Femur (tissue), 1 donor: ENCODE results near the gene FGD2.

ENCODE experiments used
- DNase-seq: peaks from one replicate; pipeline ENCODE4 v3.0.0-alpha.2; 2017

The FGD2 gene

GRCh38 chr6:36970892-36971842 lies 34.3 kb upstream of the FGD2 start:
- DNase-seq = no peak

DNA sequence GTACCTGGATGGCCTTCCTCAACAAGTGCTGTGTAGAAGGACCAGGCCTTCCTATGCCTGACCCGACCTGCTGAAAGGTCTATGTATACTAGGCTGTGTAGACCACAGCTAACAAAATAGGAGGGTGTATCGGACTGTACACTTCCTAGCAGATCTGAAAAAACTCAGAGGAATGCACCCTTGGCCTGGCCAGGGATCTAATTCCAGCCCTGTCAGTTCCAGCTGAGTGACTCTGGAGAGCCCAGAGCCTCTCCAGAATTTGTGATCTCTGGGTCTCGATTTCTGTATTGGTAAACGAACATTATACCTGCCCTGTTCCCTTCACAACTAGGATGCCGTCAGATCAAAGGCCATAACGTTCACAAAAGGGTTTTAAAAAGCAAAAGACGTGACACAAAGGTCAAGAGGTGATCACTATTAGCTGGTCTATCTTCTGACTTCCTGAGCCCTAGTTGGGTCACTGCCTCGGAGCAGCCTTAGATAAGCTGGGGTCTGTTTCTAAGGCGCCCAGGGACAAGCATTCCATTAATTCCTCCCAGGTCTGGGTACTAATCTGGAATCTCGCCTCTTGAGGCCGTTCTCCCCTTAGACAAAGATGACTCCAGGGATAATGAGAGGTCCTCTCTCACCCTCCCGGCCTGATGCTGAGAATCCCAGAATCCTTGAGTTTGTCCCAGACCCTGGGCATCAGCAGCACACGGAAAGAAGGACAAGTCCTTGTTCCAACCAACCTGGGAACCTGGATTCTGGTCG lies 33.4 kb upstream of the FGD2 start:
- DNase-seq = no peak

GRCh38 chr6:36973190-36973589 lies 32.3 kb upstream of the FGD2 start:
- no peak for DNase-seq

DNA sequence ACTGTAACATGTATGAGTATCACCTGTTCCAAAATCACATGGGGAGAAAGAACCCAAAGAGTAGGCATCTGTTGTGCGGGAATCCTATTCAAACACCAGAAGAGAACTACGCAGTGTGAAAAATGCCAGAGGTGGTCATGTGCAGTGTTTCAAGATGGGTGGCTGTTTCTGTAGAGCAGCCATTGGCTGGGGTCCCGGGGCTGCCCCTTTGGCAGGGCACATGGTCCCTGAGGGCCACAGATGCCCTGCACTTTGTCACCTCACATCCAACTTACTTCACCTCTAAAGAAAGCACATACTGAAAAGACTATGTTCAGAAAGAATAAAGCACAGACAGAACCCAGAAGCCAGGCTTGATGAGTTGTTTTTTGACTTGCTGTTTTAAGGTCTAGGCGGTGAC lies 31.8 kb upstream of the FGD2 start:
- DNase-seq = no peak

DNA sequence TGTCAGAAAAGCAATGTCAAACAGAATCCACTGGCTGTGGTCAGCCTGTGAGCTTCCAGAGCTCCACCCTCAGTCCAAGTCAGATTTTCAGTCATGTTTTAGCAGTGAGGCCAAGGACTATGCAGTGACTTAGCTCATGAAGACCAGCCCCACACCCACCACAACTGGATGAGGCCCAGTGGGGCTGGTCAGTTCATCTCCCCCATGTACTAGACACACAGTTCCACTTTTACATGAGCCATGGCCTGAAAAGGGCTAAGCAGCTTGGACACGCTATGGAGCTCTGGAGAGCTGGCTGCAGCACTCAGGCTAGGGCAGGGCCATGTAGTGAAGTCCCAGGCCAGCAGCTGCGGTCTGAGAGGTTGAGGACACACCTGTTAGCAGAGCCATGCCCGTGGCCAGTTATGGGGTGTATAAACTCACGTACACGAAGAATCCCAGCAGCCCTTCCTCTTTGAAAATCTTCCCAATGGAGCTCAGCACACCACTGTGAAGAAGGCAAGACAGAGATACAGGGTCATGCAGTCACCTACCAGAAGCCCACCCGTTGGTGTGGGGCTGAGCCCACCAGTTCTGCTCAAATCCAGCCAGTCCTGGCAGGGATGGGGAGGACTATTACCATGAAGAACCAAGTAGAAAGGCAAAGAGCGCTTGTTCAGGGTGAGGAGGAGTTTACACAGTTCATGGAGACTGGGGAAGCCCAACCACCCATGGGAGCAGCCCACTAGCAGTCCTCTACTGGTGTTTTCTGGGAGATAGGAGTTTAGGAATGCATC lies 30.0 kb upstream of the FGD2 start:
- no peak for DNase-seq

- no peak for DNase-seq
Measured at GRCh38 chr6:36976007-36976264, 29.5 kb upstream of the FGD2 start.

- DNase-seq = no peak
Measured at GRCh38 chr6:36976509-36976908, 28.9 kb upstream of the FGD2 start.

DNA sequence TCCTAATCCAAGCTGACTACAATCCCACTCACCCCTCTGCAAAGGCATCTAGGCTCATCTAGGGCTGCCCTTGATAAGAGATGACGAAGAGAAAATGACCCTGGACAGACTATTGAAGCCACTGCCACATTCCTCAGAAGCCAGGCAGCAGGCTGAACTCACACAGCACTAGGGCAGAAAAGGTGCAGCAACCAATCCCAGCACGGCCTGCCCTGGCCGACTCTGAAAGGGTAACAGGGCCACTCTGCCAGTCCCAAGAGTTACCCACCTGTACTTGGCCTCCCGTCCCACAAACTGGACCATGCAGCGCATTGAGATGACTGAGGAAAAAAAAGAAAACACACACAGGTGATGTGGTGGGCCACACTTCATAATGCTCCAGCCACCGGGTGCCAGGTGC lies 28.5 kb upstream of the FGD2 start:
- DNase-seq = no peak

GRCh38 chr6:36977470-36977941 lies 27.9 kb upstream of the FGD2 start:
- no peak for DNase-seq

DNA sequence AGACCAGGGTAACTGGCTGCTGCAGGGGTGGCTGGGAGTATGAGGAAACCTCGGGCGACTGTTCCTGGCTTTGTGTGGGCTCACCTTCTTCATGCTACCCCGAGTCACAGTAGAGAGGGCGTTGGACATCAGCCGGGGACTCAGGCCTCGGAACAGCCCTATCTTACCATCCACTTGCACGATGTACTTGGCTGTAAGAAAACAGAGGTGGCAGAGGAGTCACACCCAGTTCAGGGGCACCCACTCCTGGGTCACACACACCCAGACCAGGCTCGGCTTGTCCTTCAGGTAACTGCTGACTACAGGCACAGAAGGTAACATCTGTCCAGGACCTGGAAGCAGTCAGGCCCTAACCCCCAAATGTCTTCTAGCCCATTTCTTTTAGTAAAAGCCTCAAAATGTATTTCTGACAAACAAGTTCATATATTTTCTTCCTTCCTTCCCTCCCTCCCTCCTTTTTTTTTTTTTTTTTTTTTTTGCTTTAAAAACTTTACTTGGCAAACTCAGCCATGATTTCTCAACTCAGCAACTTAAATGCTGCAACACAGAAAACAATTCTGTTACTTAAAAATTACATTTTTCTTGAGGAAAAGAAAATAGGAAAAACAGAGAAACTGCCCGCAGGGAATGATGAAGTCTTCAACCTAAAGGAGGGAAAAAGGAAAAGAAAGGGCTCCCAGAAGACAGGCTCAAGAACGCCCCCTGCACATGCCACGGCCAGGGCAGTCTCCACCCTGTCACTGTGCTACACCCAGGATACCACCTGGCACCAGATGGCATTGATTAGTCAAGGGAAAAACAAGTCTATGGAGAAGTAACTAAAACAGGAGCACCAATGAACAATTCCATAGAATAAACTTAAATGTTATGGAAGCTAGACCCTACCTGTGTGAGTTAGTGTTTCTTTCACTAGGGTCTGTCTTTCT lies 26.8 kb upstream of the FGD2 start:
- DNase-seq = no peak

DNA sequence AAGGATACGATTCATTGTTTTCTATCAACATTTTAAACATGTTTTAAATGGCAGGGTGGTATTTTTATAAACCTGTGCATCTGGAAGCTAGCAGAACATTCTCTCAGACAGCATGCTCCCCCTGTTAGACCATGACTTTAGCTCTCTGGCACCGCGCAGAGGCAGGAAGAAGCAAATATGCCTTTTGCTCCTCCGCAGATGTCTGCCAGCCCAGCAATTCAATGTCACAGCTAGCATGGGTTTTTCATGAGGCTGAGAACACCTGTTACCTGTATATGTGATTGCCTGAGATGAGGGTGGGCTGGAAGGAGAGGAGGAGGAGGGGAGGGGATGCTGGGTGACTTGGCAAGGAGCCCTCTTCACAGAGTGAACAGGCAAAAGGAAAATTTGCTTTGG lies 26.1 kb upstream of the FGD2 start:
- peak; percentile 74 for DNase-seq

- no peak for DNase-seq
Measured at GRCh38 chr6:36980129-36980528, 25.3 kb upstream of the FGD2 start.

- DNase-seq = no peak
Measured at GRCh38 chr6:36980876-36981619, 24.4 kb upstream of the FGD2 start.

- no peak for DNase-seq
Measured at GRCh38 chr6:36983538-36983937, 21.9 kb upstream of the FGD2 start.

DNA sequence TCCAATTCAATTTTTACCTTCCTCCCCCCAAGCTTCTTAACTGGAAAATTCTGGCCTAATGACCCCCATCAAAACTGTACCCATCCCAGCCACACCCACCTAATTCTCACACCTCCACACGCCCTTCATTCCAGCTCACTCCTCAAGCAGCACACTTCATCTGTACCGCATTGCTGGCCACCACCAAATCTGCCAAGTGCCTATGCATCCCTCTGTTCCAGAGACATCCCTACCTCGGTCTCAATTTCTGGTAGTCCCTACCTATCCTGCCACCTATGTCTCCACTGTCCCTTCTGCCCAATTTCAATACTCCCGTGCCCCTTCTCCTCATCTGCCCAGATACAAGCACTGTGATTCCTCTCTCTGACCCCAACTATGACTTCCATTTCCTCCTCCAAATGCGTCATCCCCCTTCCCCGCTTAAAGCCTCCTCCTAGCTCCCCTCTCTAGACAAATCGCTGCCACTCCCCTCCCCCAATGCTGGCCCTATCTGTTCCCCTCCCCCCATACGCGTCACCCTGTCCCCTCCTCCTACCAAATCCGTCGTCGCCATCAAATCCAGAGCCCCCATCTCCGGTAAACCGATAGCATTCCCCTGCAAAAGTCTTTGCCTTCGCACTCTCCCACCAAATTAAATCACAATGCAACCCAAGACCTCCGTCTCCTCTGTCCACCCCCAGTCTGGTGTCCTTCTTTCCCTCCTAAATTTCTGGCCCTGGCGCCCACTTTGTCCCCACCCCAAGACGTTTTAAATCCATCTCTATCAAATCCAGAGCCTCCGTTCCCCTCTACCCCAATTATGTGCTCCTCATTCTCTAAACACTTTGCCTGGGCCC lies 20.7 kb upstream of the FGD2 start:
- peak; percentile 77 for DNase-seq

GRCh38 chr6:36985417-36985807 lies 20.0 kb upstream of the FGD2 start:
- no peak for DNase-seq

DNA sequence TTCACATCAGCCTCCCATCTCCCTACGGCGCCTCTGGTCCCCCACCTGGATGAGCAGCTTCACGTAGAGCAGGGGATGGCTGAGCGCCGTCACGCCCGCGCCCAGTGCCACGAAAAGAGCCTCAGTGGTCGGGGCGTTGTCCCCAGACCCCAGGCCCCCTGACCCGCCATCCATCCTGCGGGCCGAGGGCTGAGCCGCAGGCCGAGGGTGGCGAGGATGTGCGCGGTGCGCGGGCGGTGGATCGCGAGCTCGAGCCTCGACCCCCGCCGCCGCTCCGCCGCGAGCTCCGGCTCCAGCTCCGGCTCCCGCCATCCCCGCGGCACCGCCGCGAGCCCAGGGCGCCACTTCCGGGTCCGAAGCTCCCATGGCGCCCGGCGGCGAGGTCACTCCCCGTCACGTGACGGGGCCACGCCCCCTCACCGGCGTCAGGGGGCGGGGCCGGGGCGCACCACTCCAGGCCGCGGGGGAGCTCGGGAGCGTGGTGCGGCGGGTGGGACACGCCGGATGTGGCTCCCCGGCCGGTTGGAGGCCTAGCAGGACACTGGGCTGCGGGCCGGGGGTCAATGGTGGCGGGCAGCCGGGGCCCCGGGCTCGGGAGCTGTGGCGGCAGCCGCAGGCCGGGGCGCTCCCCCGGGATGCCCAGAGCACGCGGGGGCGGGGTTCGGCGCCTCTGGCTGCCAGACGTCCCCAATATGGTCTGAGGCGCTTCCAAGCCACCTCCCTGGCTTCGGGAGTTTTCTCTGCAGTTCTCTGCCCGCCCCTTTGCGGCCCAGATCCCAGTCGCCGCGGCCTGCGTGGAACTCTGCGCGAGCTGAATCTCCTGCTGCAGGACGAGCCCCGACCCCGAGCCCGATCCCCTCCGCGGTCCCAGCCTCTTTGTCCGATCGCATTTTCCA lies 19.4 kb upstream of the FGD2 start, which contains the start of gene MTCH1:
MTCH1 (minus strand) TSS at position 389 of the 896 bp plus-strand sequence; CDS start at position 366, 23 bp downstream.
- DNase-seq = peak; percentile 92

- no peak for DNase-seq
Measured at GRCh38 chr6:36986704-36987047, 18.8 kb upstream of the FGD2 start.

- no peak for DNase-seq
Measured at GRCh38 chr6:36989264-36989663, 16.2 kb upstream of the FGD2 start.
